HG02884 (cell line): ENCODE measurements around the gene UBAP2.

Experiments
- ATAC-seq: cut with Tn5 transposase; IDR thresholded peaks from one replicate; pipeline ENCODE4 v1.9.1; 2021; ENCODE audit warnings: mild to moderate bottlenecking, moderate library complexity; ENCODE audit not compliant: unreplicated experiment

UBAP2 gene, protein sequence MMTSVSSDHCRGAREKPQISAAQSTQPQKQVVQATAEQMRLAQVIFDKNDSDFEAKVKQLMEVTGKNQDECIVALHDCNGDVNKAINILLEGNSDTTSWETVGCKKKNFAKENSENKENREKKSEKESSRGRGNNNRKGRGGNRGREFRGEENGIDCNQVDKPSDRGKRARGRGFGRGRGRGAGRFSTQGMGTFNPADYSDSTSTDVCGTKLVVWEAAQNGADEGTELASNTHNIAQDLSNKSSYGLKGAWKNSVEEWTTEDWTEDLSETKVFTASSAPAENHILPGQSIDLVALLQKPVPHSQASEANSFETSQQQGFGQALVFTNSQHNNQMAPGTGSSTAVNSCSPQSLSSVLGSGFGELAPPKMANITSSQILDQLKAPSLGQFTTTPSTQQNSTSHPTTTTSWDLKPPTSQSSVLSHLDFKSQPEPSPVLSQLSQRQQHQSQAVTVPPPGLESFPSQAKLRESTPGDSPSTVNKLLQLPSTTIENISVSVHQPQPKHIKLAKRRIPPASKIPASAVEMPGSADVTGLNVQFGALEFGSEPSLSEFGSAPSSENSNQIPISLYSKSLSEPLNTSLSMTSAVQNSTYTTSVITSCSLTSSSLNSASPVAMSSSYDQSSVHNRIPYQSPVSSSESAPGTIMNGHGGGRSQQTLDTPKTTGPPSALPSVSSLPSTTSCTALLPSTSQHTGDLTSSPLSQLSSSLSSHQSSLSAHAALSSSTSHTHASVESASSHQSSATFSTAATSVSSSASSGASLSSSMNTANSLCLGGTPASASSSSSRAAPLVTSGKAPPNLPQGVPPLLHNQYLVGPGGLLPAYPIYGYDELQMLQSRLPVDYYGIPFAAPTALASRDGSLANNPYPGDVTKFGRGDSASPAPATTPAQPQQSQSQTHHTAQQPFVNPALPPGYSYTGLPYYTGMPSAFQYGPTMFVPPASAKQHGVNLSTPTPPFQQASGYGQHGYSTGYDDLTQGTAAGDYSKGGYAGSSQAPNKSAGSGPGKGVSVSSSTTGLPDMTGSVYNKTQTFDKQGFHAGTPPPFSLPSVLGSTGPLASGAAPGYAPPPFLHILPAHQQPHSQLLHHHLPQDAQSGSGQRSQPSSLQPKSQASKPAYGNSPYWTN

DNA sequence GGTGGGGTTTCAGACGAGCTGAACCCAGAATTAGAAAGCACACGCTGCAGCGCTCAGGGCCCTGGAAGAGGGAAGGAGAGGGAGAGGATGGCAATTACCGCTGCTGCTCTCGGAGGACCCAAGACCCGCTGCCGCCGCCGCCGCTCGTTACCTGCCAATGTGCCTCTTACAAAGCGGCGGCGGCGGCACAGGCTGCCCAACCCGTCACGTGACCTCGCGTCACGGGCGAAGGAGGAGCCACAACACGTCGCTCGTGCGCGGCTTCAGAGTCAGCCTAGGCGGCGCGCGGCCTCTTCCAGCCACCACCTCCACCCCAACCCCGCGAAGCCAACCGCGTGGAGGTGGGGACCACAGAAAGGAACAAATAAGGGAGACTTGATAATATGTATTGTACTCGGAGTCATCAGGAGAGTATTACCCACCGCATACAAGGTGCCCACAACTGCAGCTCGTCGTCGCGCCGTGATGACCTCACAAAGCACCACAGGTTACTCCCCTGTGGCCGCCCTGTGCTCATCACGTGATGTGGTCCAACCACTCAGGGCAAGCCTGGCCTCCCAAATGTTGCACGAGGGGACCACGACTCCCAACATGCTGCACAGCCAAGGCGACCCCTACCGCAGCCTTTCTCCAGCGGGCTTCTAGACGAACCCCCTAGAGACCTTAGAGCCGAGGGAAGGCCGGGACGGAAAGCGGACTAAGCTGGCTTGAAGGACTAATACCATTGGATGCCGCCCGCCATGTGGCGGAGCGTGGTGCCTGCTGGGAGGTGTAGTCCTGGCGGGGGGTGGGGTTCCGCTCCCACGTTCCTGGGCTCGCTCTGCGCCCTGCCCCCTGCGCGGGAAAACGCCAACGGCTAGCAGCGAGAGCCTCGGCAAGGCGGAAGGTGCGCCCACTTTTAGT lies at the start of gene UBAP2:
Gene UBAP2 (minus strand): TSS at position 161 of the 903 bp plus-strand sequence. CDS start 31,739 bp downstream, outside the sequence.
- ATAC-seq: peak; percentile 69

DNA sequence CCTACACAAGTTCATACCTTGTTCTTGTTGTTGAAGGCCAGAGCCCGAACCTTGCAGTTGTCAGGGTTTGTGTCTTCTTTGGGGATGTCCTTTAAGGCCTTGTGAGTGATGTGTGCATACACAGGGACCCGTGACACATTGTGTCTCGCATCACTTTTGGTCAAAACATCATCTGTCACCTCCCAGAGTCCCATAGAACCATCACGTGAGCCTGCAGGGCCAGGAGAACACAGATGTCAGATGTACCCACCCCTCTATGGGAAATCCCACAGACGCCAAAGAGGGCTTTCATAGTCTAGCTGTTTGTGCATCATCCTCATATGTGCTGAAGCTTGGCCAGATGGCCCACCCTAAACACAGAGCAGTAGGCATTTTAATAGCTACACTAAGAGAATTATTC lies 49.6 kb upstream of the UBAP2 start:
- ATAC-seq: peak; percentile 70

DNA sequence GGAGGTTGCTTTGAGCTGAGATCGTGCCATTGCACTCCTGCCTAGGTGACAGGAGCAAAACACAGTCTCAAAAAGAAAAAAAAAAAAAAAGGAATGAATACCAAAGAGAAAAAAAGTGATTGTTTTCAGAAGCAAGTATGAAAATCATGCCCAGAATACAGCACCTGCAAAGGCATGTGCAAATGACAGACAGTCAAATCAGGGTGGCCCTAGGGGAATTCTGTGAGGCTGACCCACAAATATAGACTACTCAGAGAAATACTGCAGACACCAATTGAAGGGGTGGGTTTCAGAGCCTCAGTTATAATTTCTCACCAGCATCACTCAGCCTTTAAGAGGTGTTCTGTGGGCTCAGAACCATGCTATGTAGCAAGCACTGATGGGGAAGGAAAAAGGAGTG lies 49.2 kb upstream of the UBAP2 start:
- peak; percentile 82 for ATAC-seq

DNA sequence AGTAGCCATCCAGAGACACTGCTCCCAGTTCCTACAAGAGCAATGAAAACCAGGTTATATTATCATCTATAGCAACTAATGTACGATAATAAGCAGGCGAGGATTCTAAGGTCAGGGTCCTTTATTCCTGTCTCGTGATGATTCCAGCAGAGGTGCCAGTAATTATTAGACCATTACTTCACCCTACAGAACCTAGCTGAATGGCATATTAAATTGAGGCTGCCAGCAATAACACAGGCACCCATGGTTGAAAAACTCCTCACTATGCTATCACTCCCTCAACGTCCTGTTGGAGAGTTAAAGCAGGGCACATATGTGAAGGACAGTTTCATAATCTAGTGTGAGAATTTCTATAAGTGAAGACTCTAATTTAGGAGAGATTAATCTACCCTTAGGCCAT lies 48.1 kb upstream of the UBAP2 start:
- no peak for ATAC-seq

DNA sequence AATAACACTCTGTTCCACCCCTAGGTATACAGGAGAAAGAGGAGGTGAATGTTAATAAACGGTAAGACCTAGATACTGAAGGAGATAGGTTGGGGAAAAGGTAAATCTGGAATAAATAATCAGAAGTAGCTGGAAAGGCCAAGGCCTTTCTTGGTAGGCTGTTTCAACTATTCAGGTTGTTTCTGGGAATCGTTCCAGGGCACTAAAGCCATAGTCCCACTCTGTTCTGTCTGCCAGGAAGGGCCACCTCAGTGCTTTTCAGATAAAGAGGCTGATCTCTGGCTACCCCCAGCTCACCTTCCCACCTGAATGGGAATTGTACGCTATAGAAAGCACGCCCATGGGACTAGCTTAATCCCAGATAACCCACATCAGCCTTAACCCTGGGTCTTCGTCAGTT lies 44.9 kb upstream of the UBAP2 start:
- ATAC-seq: no peak

DNA sequence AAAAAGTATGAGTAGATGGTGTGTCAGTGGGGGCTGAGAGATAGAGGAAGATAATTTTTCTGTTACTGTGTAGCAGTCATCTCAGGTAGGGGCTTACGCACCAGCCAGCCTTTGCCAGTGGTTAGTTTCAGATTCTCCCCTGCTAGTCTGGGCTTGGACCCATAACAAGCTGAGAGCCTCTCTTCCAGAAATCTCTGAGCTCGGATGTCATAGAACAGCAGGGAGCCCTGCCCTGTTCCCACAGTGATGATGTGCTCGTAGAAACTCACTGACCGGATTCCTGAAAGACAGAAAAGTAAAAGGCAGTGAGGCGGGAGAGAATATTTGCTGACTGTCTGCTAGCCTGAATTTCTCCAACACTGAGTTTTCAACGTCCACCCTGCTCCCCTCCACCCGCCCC lies 40.6 kb upstream of the UBAP2 start:
- ATAC-seq: no peak

DNA sequence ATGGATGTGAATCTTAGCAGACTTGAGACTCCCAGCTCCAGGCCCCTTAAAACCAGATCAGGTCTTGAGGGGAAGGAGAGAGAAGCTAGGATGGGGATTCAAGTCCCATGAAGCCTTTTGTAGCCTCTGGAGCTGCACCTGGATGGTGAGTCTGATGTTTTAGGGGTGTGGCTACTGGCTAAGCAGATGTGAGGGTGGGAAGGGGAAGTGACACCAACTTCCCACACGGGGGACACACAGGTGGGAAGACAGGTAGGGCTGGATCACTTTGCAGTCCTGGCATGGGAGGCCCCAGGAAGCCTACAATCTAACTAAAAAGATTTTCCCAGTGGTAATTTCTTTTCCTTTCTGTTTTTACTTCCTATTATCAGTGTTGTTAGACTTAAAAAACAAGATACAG lies 38.7 kb upstream of the UBAP2 start:
- no peak for ATAC-seq

DNA sequence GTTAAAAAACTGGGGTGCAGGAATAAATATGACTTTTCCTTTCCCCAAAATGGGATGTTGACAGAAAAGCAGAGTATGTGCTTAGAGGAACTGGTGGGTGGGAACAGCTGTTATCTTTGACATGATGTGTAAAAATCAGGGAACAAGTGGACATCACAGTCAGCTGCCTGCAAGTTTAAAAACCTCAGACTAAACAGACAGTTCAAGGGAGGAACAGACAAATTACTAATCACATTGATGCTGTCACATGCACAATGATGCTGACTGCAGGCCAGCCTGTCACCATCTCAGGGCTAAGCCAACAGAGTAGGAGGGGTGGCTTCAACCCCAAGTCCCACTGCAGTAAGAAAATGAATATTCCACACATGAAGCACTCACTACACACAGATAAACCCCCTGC lies 38.2 kb upstream of the UBAP2 start:
- no peak for ATAC-seq

DNA sequence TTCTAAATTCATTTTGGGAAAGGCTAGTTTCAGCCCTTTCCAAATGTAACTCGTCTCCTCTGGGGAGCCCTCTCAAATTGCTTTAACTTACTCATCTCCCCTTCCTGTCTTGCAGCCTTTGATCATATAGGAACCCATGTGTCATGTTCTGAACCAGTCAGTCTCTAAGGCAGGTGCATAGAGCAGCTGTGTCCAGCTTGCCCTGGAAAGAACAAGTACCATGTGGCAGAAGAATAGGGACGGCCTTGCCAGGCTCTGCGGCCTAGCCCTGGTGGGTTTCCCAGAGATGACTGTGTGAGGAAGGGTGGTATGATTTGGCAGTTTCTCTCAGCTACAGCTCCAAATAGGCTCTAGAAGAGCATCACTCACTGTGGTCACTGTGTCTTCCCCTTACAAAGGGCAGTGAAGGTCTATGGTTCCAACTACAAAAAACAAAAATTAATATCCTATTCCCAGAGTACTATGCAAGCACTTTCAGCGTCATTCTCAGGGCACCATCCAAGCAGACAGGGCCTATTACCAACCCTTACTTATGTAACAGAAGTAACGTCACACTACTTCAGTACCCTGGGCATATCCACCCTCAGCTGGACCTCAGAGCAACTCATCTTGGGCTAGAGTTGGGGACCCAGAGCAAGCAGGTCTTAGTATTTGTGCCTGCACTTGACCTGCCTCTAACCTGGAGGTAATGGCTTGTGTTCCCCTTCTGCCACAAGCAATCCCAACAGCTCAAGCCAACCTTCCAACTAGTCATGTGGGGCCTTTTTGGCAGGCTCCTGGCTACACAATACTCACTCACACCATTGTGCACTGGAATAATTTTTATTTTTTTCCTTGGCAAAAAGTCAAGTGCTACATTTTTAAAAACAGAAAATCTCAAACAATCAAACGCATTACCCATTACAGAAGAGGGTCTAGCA lies 37.2 kb upstream of the UBAP2 start:
- ATAC-seq: no peak

DNA sequence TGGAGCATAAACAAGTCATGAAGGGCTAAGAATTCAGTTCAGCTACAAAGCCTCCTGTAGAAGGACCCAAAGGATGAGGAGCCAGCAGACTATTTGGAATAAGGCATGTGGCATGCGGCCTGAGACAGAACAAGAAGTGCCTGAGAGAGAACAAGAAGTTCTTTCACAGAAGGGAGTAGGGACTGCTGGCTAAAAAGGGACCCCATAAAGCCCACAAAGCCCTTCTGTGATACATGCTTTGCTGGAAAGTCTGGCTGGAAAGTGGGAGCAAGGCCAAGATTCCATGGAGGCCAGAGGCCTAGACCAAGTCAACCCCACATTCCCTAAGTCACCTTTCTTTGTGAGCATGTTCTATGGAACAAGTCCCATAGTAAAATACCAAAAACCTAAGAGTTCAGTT lies 35.9 kb upstream of the UBAP2 start:
- no peak for ATAC-seq

DNA sequence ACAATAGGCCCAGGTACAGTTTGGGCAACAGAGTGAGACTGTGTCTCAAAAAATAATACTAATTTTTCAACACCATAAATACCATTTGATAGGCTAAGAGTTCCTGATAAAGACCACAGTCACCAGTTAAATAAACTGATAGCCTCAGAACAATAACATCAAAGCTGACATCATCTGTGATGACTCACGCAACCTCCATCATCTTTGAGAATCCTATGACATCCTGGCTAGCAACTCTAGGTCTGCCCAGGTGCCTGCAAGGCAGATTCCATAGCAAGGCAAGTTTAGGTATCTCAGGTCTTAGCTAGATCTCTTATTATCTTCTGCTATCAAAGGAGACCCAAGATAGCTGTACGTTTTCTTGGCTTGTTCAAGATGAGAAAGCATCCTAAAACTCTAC lies 30.5 kb upstream of the UBAP2 start:
- ATAC-seq: no peak

DNA sequence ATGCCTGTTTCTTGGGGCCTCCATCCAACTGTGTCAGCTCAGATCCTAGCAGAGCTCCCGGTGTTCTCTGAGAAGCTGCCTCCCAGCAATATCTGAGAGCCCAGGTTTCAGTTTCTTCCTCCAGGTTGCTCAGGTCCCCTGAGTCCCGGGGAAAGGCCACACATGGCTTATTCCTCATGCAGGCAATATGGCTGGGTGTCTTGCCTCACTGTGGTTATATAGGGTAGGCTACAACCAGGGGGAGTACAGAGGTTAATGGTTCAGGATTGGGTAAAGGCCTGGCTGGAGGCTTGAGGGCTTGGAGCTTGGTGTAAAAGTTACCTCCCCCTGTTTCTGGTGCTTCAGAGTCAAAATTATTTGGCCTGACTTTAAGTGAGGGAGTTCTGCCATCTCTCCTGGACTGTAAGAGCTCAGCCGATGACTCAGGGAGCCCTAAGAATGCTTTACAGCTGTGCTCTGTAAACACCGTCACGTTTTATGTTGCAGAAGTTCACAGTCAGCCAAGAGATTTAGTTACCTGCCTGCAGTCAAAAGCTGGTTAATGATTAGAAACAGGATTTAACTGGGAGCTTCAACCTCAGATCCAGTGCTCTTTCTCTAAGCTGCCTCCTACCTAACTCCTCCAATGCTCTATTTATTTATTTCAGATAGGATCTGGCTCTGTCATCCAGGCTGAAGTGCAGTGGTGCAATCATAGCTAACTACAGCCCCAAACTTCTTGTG lies 24.3 kb upstream of the UBAP2 start:
- no peak for ATAC-seq

DNA sequence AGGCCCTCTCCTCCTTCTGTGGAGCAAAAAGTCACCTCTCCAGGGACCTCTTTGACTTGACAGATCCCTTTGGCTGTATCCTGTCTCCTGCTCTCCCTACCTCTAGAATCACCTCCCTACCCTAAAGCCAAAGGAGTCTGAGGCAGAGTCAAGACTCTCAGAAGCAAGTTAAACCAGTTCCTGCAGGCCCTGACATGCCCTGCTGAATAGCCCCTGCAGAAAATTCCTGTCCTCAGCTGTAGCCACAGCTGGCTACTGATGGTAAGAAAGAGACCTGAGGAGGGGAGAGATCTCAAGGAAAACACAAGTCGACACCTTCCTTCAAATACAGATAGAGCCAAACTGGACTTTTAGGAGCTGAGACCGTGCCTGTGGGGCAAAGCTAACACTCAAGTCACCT lies 23.7 kb upstream of the UBAP2 start:
- ATAC-seq: no peak

DNA sequence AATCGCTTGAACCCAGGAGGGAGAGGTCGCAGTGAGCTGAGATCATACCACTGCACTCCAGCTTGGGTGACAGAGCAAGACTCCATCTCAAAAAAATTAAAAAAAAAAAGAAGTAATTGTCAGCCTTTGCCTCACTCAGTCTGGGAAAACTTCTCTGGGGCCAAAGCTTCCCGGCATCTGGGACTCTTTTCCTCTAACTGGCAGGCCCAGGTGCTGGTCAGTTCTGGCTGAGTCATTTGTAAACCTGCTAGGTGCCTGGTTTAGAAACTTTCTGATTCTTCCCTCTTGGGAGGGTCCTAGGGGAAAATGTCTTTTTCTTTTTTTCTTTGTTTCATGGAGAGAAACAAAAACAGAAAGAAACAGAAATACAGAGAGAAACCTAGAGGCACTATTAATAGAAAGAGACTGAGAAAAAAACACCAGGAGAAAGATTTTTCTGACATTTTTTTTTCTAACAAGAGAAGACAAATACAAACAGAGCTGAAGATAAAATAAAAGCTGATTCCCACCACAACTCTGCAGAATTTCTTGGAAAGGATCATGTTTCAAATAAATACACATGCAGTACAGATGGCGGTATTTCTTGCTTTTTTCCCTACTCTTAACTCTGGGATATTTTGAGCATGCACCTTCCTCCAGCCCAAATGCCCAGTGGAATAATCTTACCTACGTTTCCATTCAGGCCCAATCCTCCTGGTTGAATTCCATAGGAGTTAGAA lies 22.1 kb upstream of the UBAP2 start:
- no peak for ATAC-seq

DNA sequence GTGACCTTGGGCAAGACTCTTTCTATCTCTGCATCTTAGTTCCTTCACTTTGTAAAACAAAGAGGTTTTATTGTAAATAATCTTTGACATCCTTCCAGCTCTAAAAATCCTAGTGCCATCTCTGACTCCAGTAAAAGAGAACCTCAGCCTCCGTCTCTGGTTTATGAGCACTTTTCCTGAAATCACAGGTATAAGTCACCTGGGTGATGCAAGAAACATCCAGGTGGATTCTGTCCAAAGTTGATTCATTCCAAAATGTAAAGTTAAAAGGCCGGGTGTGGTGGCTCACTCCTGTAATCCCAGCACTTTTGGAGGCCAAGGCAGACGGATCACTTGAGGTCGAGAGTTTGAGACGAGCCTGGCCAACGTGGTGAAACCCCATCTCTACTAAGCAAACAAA lies 21.1 kb upstream of the UBAP2 start:
- ATAC-seq: no peak

DNA sequence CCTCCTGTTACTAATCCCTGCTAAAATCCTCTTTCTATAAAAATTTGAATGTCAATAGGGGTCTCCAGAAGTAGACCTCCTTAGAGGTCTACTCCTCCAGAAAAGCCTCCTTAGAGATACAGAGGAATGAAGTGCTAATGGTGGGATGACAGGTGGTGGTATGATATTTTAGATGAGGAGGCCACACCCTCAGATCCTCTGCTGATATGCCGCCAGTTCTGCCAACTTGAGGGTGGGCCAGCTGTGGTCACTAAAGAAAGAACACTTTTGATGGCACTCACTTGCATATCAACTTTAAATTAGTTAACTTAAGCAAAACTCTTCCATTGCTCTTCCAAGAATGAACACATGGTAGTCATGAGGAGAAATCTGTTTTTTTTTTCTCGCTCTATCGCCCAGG lies 16.9 kb upstream of the UBAP2 start:
- ATAC-seq: no peak

DNA sequence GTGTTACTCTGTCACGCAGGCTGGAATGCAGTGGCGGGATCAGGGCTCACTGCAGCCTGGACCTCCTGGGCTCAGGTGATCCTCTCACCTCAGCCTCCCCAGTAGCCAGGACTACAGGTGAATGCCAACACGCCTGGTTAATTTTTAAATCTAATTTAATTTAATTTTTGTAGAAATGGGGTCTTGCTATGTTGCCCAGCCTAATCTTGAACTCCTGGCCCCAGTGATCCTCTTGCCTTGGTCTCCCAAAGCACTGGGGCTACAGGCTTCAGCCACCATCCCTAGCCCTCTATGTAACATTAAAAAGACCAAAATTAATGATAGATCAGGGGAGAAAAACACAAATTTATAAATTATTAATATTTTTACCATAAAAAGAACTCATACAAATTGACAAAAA lies 11.3 kb upstream of the UBAP2 start:
- no peak for ATAC-seq

DNA sequence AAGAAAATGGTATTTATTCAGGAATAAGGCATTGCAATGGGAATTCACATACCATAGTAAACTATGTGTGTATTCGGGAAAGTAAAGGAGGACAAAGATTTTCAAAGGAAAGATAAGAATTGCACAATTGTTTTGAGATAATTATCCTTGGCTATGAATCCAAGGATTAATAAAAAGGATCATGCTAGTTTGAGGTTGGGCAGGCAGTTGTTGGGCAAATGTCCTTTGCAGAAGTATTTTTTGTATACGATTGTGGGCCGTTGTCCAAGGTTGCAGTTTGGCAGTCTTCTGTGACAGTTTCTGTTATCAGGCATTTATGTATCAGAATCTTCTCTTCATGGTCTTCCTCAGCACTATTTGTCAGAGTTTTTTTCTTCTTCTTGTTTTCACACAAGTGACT lies 10.6 kb upstream of the UBAP2 start:
- no peak for ATAC-seq
